H1 (cell line): ENCODE results near the gene ZBTB16. TPM values are rescaled to one million over a fixed set of nuclear protein-coding genes. Genes with fewer than 3 reads are reported as not detected.

Experiments
- CTCF ChIA-PET: fragments of 300-600 bp; sonication (Branson Sonifier 250); formaldehyde crosslinking; loops from one replicate; lab custom pipeline; 2021; ENCODE audit not compliant: partially characterized antibody; lab: Charles Lee
- POLR2A ChIA-PET: fragments of 300-600 bp; sonication (Branson Sonifier 250); formaldehyde crosslinking; loops from one replicate; lab custom pipeline; 2021; ENCODE audit warnings: inconsistent platforms; ENCODE audit not compliant: partially characterized antibody; lab: Charles Lee
- DNase-seq, 2 experiments: peaks; one replicate each; pipeline versions ENCODE4 v3.0.0 to v3.0.0-alpha.2; 2010 to 2022; ENCODE audit warnings: low spot score in 2 of 2, low read depth in 1 of 2, mixed read lengths in 1 of 2
- FAIRE-seq: peaks from 2 replicates; lab custom pipeline; 2011; peaks lifted over from hg19 to GRCh38; lab: Jason Lieb, UNC
- H2AFZ ChIP-seq: 2 replicates; pipeline ENCODE4 v1.8.1; 2012; ENCODE audit warnings: low read length, inconsistent platforms
- H2AK5ac ChIP-seq: 2 replicates; pipeline ENCODE4 v1.6.1; 2013; ENCODE audit warnings: low read depth, low read length
- H2BK120ac ChIP-seq: replicated peaks from 2 replicates; pipeline ENCODE3; 2013; ENCODE audit warnings: low read depth, low read length, inconsistent platforms
- H2BK12ac ChIP-seq: 2 replicates; pipeline ENCODE4 v1.6.1; 2013; ENCODE audit warnings: low read depth, low read length
- H2BK15ac ChIP-seq: 2 replicates; pipeline ENCODE4 v1.6.1; 2013; ENCODE audit warnings: low read length
- H2BK20ac ChIP-seq: 2 replicates; pipeline ENCODE4 v1.6.1; 2013; ENCODE audit warnings: low read length
- H2BK5ac ChIP-seq: 2 replicates; pipeline ENCODE4 v1.6.1; 2013; ENCODE audit warnings: low read depth, low read length
- H3K14ac ChIP-seq: 2 replicates; pipeline ENCODE4 v1.6.1; 2013; ENCODE audit warnings: inconsistent platforms; ENCODE audit not compliant: insufficient read length
- H3K18ac ChIP-seq: 2 replicates; pipeline ENCODE4 v1.6.1; 2013; ENCODE audit warnings: low read length; ENCODE audit errors: extremely low read depth
- H3K23ac ChIP-seq: 2 replicates; pipeline ENCODE4 v1.6.1; 2013; ENCODE audit warnings: inconsistent platforms; ENCODE audit not compliant: insufficient read length
- H3K23me2 ChIP-seq: 2 replicates; pipeline ENCODE4 v1.6.1; 2013; ENCODE audit warnings: low read depth, low read length
- H3K27ac ChIP-seq: 2 replicates; pipeline ENCODE4 v1.6.1; 2011; ENCODE audit warnings: low read depth, low read length, inconsistent platforms
- H3K27me3 ChIP-seq, 4 experiments: replicated peaks in 1 of 4; 1 replicate in 1 of 4; 2 replicates in 3 of 4; pipeline versions ENCODE4 v1.6.1 to v1.8.1; 2011 to 2013; ENCODE audit warnings: low read length in 3 of 4, mild to moderate bottlenecking in 3 of 4, inconsistent platforms in 2 of 4, mixed read lengths in 2 of 4, moderate library complexity in 1 of 4; ENCODE audit not compliant: control insufficient read depth in 3 of 4, insufficient read depth in 3 of 4; ENCODE audit errors: extremely low read depth in 1 of 4
- H3K36me3 ChIP-seq, 4 experiments: 2 replicates each; pipeline versions ENCODE4 v1.6.1 to v1.8.1; 2011 to 2013; ENCODE audit warnings: mild to moderate bottlenecking in 4 of 4, low read length in 3 of 4, moderate library complexity in 2 of 4, control low read depth in 1 of 4, inconsistent platforms in 1 of 4; ENCODE audit not compliant: insufficient read depth in 4 of 4, control insufficient read depth in 2 of 4
- H3K4ac ChIP-seq: replicated peaks from 2 replicates; pipeline ENCODE3; 2013; ENCODE audit warnings: low read length, low read depth, mixed read lengths, inconsistent platforms; ENCODE audit not compliant: insufficient read length
- H3K4me1 ChIP-seq, 4 experiments: replicated peaks in 1 of 4; 1 replicate in 1 of 4; 2 replicates in 3 of 4; pipeline versions ENCODE4 v1.6.1 to v1.8.1; 2011 to 2013; ENCODE audit warnings: low read length in 3 of 4, inconsistent platforms in 2 of 4, mixed read lengths in 1 of 4; ENCODE audit not compliant: insufficient read depth in 4 of 4, control insufficient read depth in 3 of 4
- H3K4me2 ChIP-seq, 2 experiments: 2 replicates each; pipeline versions ENCODE4 v1.6.1 to v1.8.1; 2011 to 2013; ENCODE audit warnings: low read depth in 2 of 2, low read length in 2 of 2, control low read depth in 1 of 2, inconsistent platforms in 1 of 2, mild to moderate bottlenecking in 1 of 2; ENCODE audit not compliant: insufficient read depth in 1 of 2
- H3K4me3 ChIP-seq, 4 experiments: fragments of 200-600, 300-600 bp in 1 of 4; sonication (generic), shearing (Covaris generic), sonication (Bioruptor Twin) in 1 of 4; 2 replicates each; pipeline versions ENCODE4 v1.5.1 to v1.8.1; 2011 to 2016; ENCODE audit warnings: low read length in 4 of 4, low read depth in 3 of 4, control low read depth in 2 of 4, inconsistent platforms in 2 of 4, mild to moderate bottlenecking in 2 of 4, mixed read lengths in 1 of 4, moderate library complexity in 1 of 4; ENCODE audit not compliant: insufficient read depth in 2 of 4; ENCODE audit errors: extremely low read depth in 1 of 4
- H3K56ac ChIP-seq: replicated peaks from 2 replicates; pipeline ENCODE3; 2013; ENCODE audit warnings: low read depth, mild to moderate bottlenecking, mixed read lengths, low read length, inconsistent platforms; ENCODE audit not compliant: insufficient read length
- H3K79me1 ChIP-seq: 2 replicates; pipeline ENCODE4 v1.6.1; 2013; ENCODE audit warnings: low read depth, low read length, control low read depth
- H3K79me2 ChIP-seq, 2 experiments: 2 replicates each; pipeline versions ENCODE4 v1.6.1 to v1.8.1; 2012 to 2013; ENCODE audit warnings: low read length in 2 of 2, mild to moderate bottlenecking in 2 of 2, inconsistent platforms in 1 of 2; ENCODE audit not compliant: insufficient read depth in 2 of 2, control insufficient read depth in 1 of 2
- H3K9ac ChIP-seq, 4 experiments: replicated peaks in 1 of 4; 1 replicate in 1 of 4; 2 replicates in 3 of 4; pipeline versions ENCODE4 v1.6.1 to v1.8.1; 2011 to 2013; ENCODE audit warnings: low read depth in 3 of 4, low read length in 3 of 4, control low read depth in 2 of 4, mild to moderate bottlenecking in 2 of 4, moderate library complexity in 2 of 4, inconsistent platforms in 1 of 4; ENCODE audit errors: extremely low read depth in 1 of 4
- H3K9me3 ChIP-seq, 2 experiments: 2 replicates each; pipeline versions ENCODE4 v1.6.1 to v1.8.1; 2012 to 2013; ENCODE audit warnings: mild to moderate bottlenecking in 2 of 2, moderate library complexity in 2 of 2, control low read depth in 1 of 2, inconsistent platforms in 1 of 2, low read depth in 1 of 2, low read length in 1 of 2, mixed read lengths in 1 of 2; ENCODE audit not compliant: insufficient read depth in 2 of 2
- H4K20me1 ChIP-seq, 2 experiments: replicated peaks in 1 of 2; 2 replicates each; pipeline versions ENCODE3 to v1.8.1; 2011 to 2013; ENCODE audit warnings: inconsistent platforms in 2 of 2, low read length in 2 of 2, mild to moderate bottlenecking in 1 of 2; ENCODE audit not compliant: insufficient read depth in 2 of 2, control insufficient read depth in 1 of 2
- H4K5ac ChIP-seq: 2 replicates; pipeline ENCODE4 v1.6.1; 2013; ENCODE audit warnings: low read length, low read depth, mixed read lengths, inconsistent platforms; ENCODE audit not compliant: insufficient read length
- H4K8ac ChIP-seq: 2 replicates; pipeline ENCODE4 v1.8.0; 2013; ENCODE audit warnings: mild to moderate bottlenecking, moderate library complexity, low read length, inconsistent platforms; ENCODE audit not compliant: insufficient read depth; ENCODE audit errors: extremely low read depth
- H4K91ac ChIP-seq: replicated peaks from 2 replicates; pipeline ENCODE3; 2013; ENCODE audit warnings: low read length, mixed read lengths, inconsistent platforms; ENCODE audit not compliant: insufficient read length
- CEBPB ChIP-seq: IDR thresholded peaks from 2 replicates; pipeline ENCODE4 v1.6.1; 2012; ENCODE audit warnings: low read depth, low read length
- POU5F1 ChIP-seq: IDR thresholded peaks from 2 replicates; pipeline ENCODE4 v1.6.1; 2011; ENCODE audit warnings: low read depth, mild to moderate bottlenecking, low read length, moderate library complexity
- RNF2 ChIP-seq: fragments of 200-900, 300-1000 bp; sonication (generic); IDR thresholded peaks from 2 replicates; pipeline ENCODE4 v1.7.1; 2016; ENCODE audit warnings: borderline replicate concordance, low read depth, mild to moderate bottlenecking, antibody characterized with exemption, low read length; ENCODE audit not compliant: poor library complexity, severe bottlenecking; ENCODE audit errors: missing control alignments
- RXRA ChIP-seq: IDR thresholded peaks from 2 replicates; pipeline ENCODE4 v1.6.1; 2011; ENCODE audit warnings: low read depth, mild to moderate bottlenecking, low read length, moderate library complexity; ENCODE audit not compliant: insufficient read depth
- TEAD4 ChIP-seq: IDR thresholded peaks from 2 replicates; pipeline ENCODE4 v1.6.1; 2012; ENCODE audit warnings: low read depth, low read length, inconsistent platforms, mixed read lengths
- WGBS, 2 experiments: shearing (Covaris generic) in 1 of 2; methylation state at CpG; one replicate each; pipeline versions ENCODE4 v1.1.6 to v1.1.7; 2013 to 2015; ENCODE audit warnings: low lambda C conversion rate in 2 of 2, mixed read lengths in 2 of 2, inconsistent platforms in 1 of 2, low coverage in 1 of 2, missing lambda C conversion rate in 1 of 2; ENCODE audit not compliant: insufficient replicate concordance in 2 of 2, insufficient coverage in 1 of 2, insufficient read length in 1 of 2; ENCODE audit errors: extremely low coverage in 1 of 2, missing lambda C conversion rate in 1 of 2; 5-methylcytosine and 5-hydroxymethylcytosine counted together
- polyA plus RNA-seq, 7 experiments: library from polyadenylated mRNA; depleted of rRNA in 3 of 7; stranded (reverse) in 5 of 7; unstranded in 2 of 7; fragments of >200 nt in 5 of 7; fragments of 200-250 nt in 2 of 7; gene quantifications; 1 replicate in 5 of 7; 2 replicates in 1 of 7; 4 replicates in 1 of 7; pipeline versions ENCODE4 v1.2.1 to v1.2.3, GENCODE V29; 2011 to 2013; ENCODE audit warnings: missing spikeins in 2 of 7, mixed read lengths in 2 of 7
- total RNA-seq: library from RNA; stranded (reverse); fragmentation: NEBNext Ultra II Directional; extraction: Animal tissue kit (Norgen Biotek cat#: 25700); gene quantifications from 2 replicates; pipeline ENCODE4 v1.2.1, GENCODE V29; 2021

Gene ZBTB16
- total and polyA plus RNA-seq, 2 of the 8 experiments (the other 6 are each of a cell fraction or from before 2014, with no cell fraction given): 0.12 to 0.61 TPM

DNA sequence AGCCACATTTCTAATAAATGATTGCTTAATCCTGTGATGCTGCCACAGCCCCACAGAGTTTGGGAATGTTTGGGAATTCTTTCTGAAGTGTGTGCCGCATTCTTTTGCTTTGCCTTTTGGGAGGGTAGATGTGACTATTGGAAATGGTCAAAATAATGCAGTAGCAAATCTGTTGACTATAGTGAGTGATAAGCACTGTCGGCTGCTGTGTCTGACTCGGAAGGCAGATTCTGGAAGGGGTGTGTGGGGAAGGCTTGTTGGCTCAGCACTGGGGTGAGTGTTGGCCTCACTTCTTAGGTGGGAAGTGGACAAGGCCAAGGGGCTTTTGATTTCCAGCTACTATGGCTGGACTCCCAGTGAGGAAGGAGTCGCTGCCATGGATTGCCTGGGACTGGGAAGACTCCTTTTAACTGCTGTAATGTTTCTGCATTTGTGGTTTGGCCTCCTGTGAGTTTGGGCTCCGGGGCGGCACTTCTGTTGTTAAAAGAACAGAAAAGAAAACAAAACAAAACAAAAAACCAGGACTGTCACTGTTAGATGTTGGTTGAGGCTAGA is 20.1 kb downstream of the ZBTB16 start:
- no peak overlapping the region for H2BK5ac ChIP-seq
- no peak overlapping the region for H2BK15ac ChIP-seq
- FAIRE-seq: no peak
- no peak overlapping the region for H3K18ac ChIP-seq
- H2AFZ ChIP-seq: no peak overlapping the region
- peaks cover under 1 to 11% (median 7%) of the 10 kb centered on the region in 4 experiments; a peak in 6 of 7 replicates for H3K4me1 ChIP-seq
- no peak overlapping the region for H3K4me3 ChIP-seq
- no peak overlapping the region for H2BK12ac ChIP-seq
- 91% methylated on average over 6 of the region's 6 CpGs; no CpG with 5 or more reads in 1 of the 2 experiments for WGBS, 2 experiments
- no peak overlapping the region for H3K9ac ChIP-seq
- no peak overlapping the region for H3K27ac ChIP-seq
- H3K79me2 ChIP-seq: no peaks in the 10 kb centered on the region
- no peak for DNase-seq
- H3K27me3 ChIP-seq: peaks cover 3 to 35% (median 30%) of the 10 kb centered on the region in 4 experiments; a peak in 6 of 7 replicates
- ChIA-PET POLR2A (no interaction called here), CTCF (interaction anchor here (0.8 kb wide), 1 partner anchor 113 kb away, joined by 3 read pairs; no protein-coding TSS in a partner anchor)
- no peak overlapping the region for H2BK120ac ChIP-seq
- no peak overlapping the region for H3K14ac ChIP-seq
- no peak overlapping the region for H2AK5ac ChIP-seq
- H3K4me2 ChIP-seq: no peak overlapping the region
- H3K36me3 ChIP-seq: no peaks in the 10 kb centered on the region
- H3K23me2 ChIP-seq: no peaks in the 10 kb centered on the region
- no peaks in the 10 kb centered on the region for H4K20me1 ChIP-seq
- no peak overlapping the region for H3K4ac ChIP-seq
- H3K56ac ChIP-seq: no peak overlapping the region
- H4K5ac ChIP-seq: no peak overlapping the region
- no peaks in the 10 kb centered on the region for H3K9me3 ChIP-seq
- no peaks in the 10 kb centered on the region for H3K79me1 ChIP-seq
- no peak overlapping the region for H4K91ac ChIP-seq
- H3K23ac ChIP-seq: no peak overlapping the region
- H4K8ac ChIP-seq: no peak overlapping the region
- no peak overlapping the region for H2BK20ac ChIP-seq
- no peak for TF ChIP-seq RXRA
- TF ChIP-seq RNF2: no peak
- TF ChIP-seq TEAD4: no peak
- TF ChIP-seq CEBPB: 0 out of 2 replicates have a peak, but pooled peaks have one; percentile 21
- no peak for TF ChIP-seq POU5F1
